ENCODE data around the gene TDG. TPM values are rescaled to one million over a fixed set of nuclear protein-coding genes. Genes with fewer than 3 reads are reported as not detected.

TDG gene
- total RNA-seq, 4 donors from 2014 or later: 5.1 to 17.5 (median 9.0) TPM

Other genes starting within 250 kb of the TDG start
- gene NT5DC3, start 124.6 kb upstream of the TDG start, total RNA-seq: 10 to 100 TPM in 3 of 4 donors, 1 to 10 TPM in 1; 8.8 to 18.7 (median 13.9) TPM
- gene HSP90B1, start 35.5 kb upstream of the TDG start, total RNA-seq: 10 to 100 TPM; 60.3 to 94.8 (median 79.3) TPM
- gene GLT8D2, start 84.3 kb downstream of the TDG start, total RNA-seq: 1 to 10 TPM in 2 of 4 donors, under 1 TPM in 2; 0.41 to 4.0 (median 1.1) TPM
- gene HCFC2, start 98.7 kb downstream of the TDG start, total RNA-seq: 10 to 100 TPM; 19.4 to 27.7 (median 21.8) TPM
- gene NFYB, start 172.3 kb downstream of the TDG start, total RNA-seq: 10 to 100 TPM; 16.5 to 35.1 (median 21.4) TPM
- gene TXNRD1, start 249.9 kb downstream of the TDG start, total RNA-seq: 100 to 1,000 TPM in 3 of 4 donors, 10 to 100 TPM in 1; 96.6 to 139 (median 118) TPM

All from gastrocnemius medialis (tissue), 4 donors.